H7 (cell line): ENCODE results near the gene ANP32B. TPM values are rescaled to one million over a fixed set of nuclear protein-coding genes. Genes with fewer than 3 reads are reported as not detected.

Experiments
- DNase-seq: peaks from one replicate; pipeline ENCODE4 v3.0.0; 2012
- H3K27me3 ChIP-seq: 2 replicates; pipeline ENCODE4 v1.6.0; 2011; ENCODE audit warnings: mild to moderate bottlenecking, low read length; ENCODE audit not compliant: control insufficient read depth, insufficient read depth
- H3K36me3 ChIP-seq: replicated peaks from 2 replicates; pipeline ENCODE4 v1.5.1; 2011; ENCODE audit warnings: low read length; ENCODE audit not compliant: control insufficient read depth, insufficient read depth
- H3K4me3 ChIP-seq: 2 replicates; pipeline ENCODE4 v1.5.1; 2011; ENCODE audit warnings: low read depth, mild to moderate bottlenecking, control low read depth, low read length, moderate library complexity; ENCODE audit not compliant: insufficient read depth
- total RNA-seq: library from RNA; depleted of rRNA; stranded (reverse); fragments of >200 nt; shearing (Covaris generic); gene quantifications from 2 replicates; pipeline ENCODE4 v1.2.3, GENCODE V29; 2014

Gene ANP32B
- total RNA-seq, 1 experiment from 2014 or later, result 6.7 TPM

DNA sequence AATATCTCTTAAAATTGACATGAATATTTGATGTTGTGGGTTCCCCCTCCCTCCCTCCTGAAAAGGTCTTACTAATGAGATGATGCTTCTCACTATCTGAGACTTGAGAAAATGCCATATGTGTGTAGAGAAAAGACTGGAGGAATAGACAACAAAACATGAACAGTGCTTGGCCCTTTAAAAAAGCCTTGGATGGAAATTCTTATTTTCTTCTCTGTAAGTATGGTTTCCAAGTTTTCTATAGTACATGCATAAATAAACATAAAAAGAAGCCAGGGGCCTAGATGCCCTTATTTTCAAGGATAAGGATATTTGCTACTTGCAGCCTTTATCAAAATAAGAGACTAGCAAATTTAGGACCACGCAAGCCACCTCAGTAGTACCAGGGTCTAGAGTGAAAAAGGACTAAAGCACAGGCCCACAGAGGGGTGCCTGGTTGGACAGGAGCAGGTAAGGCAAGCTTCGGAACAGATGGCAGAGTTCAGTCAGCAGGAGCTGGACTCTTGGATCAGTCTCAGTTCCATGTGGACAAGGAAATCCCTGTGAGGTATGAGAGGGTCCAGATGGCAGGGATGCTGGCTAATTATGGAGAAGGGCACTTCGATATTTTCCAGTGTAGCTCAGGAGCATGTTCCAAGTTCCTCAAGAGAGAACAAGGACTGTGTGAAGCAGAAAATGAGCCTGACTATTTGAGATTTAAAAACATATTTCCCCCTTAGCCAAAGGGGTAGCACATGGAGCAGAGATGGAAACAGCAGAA is 4.6 kb upstream of the ANP32B start:
- Histone ChIP-seq H3K27me3 (peaks cover 61% of the 10 kb centered on the region), H3K4me3 (no peak overlapping the region), H3K36me3 (no peaks in the 10 kb centered on the region)
- DNase-seq, result no peak

DNA sequence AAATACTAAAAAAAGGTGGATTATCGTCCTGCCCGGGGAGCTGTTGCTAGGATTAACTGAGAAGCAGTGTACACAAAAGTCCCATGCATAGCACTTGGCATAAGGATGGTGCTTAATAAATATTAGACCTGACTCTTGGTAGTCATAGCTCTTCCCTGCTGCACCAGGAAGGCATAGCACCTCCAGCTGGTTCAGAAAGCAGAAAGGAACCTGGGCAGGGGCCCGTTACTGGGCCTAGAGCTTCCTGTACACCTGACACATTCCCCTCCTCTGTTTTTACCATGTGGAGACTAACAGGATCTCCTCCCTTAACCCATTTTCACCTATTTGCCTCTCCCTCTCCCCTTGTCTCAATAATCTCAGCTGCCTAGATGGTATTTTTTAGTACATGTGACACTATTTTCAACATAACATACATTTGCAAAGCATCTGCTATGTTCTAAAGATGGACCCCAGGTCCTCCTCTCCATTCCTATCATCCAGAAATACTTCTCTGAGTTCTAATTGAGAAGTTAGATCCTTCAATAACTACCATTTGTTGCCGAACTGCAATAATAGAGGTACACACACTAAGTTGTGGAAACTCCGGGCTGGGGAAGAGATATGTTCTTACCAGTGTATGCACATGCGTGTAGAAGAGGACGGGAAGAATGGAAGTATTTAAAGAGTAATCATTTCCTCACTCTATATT is 3.2 kb upstream of the ANP32B start:
- Histone ChIP-seq H3K4me3 (no peak overlapping the region), H3K36me3 (no peaks in the 10 kb centered on the region), H3K27me3 (peaks cover 57% of the 10 kb centered on the region)
- no peak for DNase-seq

DNA sequence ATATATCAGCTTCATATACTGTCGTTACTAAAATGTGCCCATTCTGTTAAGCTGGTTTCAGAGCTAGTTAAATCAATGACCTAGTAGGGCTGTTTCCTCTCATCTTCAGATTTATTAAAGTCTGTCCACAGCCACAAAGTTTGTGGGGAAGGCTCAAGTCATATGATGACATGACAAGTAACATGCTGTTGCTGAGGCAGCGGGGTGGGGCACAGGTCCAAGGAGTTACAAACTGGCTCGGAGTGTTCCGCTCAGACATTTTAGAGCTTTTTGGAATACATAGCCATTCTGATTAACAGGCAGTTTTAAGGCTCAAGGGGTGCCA is 2.7 kb upstream of the ANP32B start:
- H3K36me3 ChIP-seq, result no peaks in the 10 kb centered on the region
- H3K4me3 ChIP-seq, result no peak overlapping the region
- H3K27me3 ChIP-seq, result peaks cover 60% of the 10 kb centered on the region
- DNase-seq, result no peak

DNA sequence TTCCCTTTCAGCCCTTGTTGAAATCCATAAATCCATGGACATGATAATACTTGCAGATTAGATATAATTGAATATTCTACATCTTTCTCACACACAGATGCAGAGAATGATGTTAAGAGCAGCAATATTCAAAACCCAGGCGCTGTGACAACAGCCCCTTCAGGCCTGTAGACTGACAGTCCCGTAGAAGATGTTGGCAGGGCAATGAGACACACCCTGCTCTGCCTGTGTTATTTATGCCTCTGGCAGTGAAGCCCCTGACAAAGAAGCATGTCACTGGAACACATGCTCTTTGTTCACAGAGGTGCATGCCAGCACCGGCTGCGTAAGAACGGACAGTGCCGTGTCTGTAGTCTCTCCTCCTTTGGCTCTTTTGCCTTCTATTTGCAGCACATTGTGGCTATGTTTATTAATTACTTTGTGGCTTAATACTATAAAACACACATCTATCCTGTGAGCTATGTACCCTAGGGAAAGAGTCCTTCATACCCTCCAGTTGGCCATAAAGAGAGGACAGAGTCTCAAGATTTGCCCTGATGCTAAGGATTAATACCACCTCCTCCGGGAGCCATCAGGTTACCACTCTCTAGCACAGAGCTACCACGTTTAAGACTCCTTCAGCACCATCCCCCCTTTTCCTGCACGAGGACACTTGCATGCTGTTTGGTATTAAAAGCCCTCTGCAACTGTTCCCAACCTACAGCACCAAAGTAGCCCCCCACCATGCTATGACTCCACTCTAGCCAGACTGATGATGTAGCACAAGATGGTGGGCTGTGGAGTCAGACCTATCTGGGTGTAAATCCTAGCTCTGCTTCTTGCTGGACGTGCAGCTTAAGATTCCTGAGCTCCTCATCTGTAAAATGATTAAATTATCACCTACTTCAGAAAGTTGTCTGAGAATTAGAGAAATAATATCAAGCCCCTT is 2.0 kb upstream of the ANP32B start:
- no peak for DNase-seq
- Histone ChIP-seq H3K4me3 (no peak overlapping the region), H3K27me3 (peaks cover 58% of the 10 kb centered on the region), H3K36me3 (no peaks in the 10 kb centered on the region)

DNA sequence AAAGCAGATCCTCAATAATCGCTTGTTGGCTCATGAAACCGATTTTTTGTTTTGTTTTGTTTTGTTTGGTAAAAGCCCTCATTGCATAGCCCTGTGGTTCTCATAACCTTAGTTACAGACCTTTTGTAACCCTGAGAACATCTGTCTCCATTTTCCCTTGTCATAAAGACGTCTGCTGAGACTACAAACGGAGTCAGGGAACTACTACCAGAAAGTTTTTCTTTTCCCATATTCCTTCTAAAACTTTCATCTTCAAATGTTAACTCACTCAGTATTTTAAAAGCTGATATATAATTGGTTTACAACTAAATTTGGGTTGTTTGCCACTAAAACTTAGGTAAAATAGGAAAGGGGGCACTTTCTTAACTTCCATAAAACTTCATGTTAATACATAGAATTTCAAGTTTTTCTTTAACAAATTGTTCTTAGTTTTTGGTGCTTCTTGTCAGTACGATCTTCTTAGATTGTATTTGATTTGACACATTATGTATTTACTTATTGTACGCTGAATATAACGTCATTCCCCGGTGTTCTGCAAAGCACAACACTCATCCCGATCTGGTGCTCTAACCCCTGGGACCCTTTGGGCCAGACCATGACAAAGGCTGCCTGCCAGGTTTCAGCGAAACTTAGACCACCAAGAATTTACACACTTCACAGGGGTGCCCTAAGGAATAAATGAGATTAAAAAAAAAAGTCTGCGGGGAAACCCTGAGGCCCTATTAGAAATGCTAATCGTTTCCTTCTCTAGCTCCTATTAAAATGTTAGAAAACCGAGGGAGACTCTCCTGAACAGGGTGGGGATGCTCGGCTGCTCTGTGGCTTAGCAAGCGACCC is 1.1 kb upstream of the ANP32B start:
- Histone ChIP-seq H3K4me3 (peak overlapping the region; percentile 88), H3K27me3 (peaks cover 58% of the 10 kb centered on the region), H3K36me3 (no peaks in the 10 kb centered on the region)
- no peak for DNase-seq

DNA sequence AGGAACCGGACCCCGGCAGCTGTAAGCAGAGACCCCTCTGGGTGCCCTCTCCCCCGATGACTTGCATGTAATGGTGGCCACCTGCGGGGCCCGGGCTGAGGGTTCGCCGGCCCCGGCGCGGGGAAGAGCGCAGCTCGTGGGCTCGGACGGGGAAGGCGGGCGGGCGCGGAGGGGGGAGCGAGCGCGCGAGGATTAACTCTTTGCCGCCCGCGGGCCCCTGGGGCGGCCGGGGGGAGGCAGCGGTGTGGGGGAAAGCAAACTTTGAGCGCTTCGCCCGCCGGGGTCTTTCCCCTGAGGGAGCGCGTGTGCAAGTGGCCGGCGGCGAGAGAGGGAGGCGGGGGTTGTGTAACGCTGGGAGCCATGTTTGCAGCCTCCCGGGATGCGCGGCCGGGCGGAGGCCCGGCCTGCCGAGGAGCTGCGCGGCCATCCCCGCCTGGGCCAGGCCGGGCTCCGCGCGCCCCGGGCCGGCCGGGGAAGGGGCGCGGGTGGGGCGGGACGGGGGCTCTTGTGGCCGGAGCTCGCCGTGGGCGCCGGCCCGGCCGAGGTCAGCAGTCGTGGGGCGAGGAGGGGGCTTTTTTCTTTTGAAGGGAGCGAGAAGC is 547 bp downstream of the ANP32B start:
- peak; percentile 89 for DNase-seq
- Histone ChIP-seq H3K27me3 (peaks cover 46% of the 10 kb centered on the region), H3K36me3 (no peaks in the 10 kb centered on the region), H3K4me3 (peak overlapping the region; percentile 88)

DNA sequence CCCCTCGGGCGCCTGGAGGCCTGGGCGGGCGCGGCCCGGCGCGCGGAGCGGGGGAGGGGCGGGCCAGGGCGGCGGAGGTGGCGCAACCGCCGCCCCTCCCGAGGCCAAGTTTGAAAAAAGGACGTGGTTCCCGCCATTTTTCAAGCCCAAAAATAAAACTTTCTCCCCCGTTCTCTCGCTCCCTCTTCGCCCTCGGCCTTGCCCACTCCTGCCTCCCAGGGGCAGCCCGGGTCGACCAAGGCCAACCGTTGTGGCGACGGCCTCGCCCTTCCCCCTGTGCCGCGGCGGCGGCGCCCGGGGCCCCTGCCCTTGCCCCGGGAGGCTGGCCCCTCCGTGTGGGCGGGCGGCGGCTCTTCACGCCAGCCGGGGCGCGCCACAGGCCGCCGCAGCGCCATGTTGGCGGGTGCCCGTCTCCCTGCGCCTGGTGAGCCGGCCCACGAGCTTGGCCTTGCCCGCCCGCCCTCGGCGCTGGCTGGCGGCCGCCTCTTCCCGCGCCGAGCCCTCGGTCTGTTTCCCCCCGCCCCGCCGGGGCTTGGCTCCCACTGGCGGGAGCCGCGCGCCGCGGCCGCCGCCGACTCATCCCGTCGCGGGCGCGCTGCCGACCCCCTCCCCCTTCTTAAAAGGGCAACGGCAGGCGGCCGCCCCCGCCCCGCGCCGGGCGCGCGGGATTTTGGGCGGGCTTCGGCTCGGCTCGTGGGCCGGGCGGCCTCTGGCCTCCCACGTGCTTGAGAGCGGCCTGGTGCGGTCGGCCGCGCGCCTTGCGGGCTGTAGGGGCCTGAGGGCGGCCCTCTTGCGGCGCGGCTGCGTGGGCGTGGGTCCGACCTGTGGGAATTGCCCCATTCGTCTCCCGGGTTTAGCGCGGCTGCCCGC is 1.3 kb downstream of the ANP32B start:
- H3K27me3 ChIP-seq, result peaks cover 39% of the 10 kb centered on the region
- H3K4me3 ChIP-seq, result peak overlapping the region; percentile 88
- DNase-seq, result peak; percentile 87
- H3K36me3 ChIP-seq, result no peaks in the 10 kb centered on the region

DNA sequence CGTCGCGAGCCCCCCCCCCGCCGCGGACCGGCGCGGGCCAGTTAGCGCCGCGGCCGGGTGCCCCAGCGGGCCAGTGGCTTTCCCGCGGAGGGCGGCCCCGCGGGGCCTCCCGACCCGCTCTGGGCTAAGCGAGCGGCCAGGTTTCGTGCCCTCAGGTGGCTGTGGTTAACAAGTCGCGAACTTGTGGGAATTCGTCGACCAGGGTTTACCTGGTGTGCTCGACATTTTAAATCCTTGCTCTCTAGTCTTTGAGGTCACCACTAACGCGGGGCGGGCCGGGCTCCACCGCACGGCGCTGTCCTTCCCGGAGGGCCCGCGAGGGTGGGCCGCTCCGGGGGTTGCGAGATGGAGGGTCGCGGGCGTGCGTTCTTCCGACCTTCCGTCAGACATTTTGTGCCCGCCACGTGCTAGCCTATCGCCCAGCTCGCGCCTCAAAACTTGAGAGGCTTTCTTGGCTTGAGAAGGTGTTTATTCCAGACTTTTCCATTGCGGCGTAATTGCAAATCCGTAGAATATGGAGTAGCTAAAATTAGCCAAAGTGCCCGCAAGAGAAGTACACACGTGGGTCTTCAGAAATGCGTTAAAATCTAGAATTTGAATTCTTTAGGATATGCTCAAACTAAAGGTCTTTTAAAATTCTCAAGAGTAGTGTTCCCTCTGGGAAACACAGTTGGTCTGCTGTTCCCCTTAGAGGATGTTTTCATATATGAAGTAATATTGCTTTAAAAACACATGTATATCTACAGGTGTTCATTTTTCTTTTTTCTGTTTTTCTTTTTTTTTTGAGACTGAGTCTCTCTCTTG is 2.1 kb downstream of the ANP32B start:
- no peaks in the 10 kb centered on the region for H3K36me3 ChIP-seq
- peak; percentile 74 for DNase-seq
- H3K4me3 ChIP-seq, result peak overlapping the region; percentile 88
- H3K27me3 ChIP-seq, result peaks cover 30% of the 10 kb centered on the region

DNA sequence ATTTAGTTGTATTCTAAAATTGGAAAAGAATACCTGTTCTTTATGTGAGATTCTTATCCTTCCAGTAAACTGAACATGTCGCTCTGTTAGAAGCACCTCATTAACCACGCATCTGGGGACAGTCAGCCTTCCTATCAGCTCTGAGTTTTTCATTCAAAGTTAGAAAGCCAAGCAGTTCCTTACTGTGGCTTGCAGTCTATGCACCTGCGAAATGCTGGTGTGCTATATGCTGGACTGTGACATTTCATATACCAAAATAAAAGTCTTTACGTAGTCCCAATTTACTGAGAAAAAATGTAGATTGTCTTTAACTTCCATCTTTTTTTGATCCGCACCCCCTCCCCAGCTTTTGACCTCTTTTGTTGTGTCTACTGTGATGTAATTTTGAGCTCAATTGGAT is 4.3 kb downstream of the ANP32B start:
- Histone ChIP-seq H3K4me3 (no peak overlapping the region), H3K36me3 (no peaks in the 10 kb centered on the region)
- DNase-seq, result no peak

DNA sequence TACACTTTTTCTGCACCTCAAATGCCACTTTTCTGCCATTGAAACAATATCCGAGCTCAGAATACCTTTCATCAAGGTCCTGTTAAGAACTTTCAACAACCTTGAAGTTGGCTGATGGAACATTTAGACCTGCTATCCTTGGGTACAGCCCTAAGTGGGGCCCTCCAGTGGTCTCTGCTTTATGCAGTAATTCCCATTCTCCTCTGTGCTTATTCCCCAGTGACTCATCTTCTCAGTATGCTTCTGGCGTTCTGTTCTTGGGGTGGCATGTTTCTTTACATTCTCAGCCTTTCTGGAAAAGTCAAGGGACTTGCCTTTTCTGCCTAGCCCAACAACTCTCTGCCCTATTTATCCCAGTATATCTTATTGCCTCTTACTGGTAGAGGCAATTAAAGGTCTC is 7.1 kb downstream of the ANP32B start:
- Histone ChIP-seq H3K36me3 (no peaks in the 10 kb centered on the region; the same call in 1 of the 2 replicates), H3K27me3 (peaks cover under 1% of the 10 kb centered on the region; the same call in 1 of the 2 replicates), H3K4me3 (no peak overlapping the region)
- DNase-seq, result peak; percentile 31

More for the DNA sequence above, 4.3 kb downstream of the ANP32B start:
- peaks cover 9% of the 10 kb centered on the region for H3K27me3 ChIP-seq

DNA sequence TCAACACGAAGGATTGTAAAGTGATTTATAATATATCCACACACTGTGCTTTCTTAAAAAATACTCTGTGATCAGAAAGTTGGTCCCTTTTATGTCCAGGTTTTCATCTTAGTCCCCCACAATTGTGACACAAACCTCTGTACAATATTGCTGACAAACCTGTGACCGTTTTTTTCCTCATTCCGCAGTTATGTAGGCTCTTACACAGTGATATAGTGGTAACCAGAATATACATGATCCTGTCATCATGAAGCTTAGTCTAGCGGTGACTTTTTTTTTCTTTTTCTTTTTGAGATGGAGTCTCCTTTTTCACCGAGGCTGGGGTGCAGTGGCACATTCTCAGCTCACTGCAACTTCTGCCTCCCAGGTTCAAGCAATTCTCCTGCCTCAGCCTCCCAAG is 8.7 kb downstream of the ANP32B start:
- no peaks in the 10 kb centered on the region; the same call in 1 of the 2 replicates for H3K36me3 ChIP-seq
- H3K27me3 ChIP-seq, result no peaks in the 10 kb centered on the region
- no peak for DNase-seq
- H3K4me3 ChIP-seq, result no peak overlapping the region

DNA sequence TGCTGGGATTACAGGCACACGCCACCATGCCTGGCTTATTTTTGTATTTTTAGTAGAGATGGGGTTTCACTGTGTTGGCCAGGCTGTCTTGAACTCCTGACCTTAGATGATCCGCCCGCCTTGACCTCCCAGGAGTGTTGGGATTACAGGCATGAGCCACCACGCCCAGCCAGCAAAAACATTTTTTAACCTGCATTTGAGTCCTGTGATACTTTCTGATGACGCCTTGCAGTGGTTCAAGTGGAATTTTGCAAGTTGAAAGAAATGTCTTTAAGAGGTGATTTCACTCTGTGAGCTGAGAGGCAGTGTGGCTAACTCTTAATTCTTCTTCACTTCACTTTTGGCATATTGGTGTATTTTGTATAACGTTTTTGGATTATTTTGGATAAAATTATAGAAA is 9.1 kb downstream of the ANP32B start:
- H3K4me3 ChIP-seq, result no peak overlapping the region
- DNase-seq, result no peak
- H3K27me3 ChIP-seq, result no peaks in the 10 kb centered on the region
- no peaks in the 10 kb centered on the region; the same call in 1 of the 2 replicates for H3K36me3 ChIP-seq
